Smooth muscle cell (in vitro differentiated cells): ENCODE measurements around the gene PRKG1. TPM values are rescaled to one million over a fixed set of nuclear protein-coding genes. Genes with fewer than 3 reads are reported as not detected.

ENCODE experiments used
- DNase-seq: peaks from one replicate; lab custom pipeline; 2025; ENCODE audit not compliant: unreplicated experiment; lab: John Stamatoyannopoulos, UW
- H2AFZ ChIP-seq: fragments of 200-600 bp; sonication (generic); 2 replicates; pipeline ENCODE4 v1.6.0; 2016; ENCODE audit warnings: antibody characterized with exemption, low read depth, mild to moderate bottlenecking
- H3F3A ChIP-seq: fragments of 200-600 bp; sonication (generic); 2 replicates; pipeline ENCODE4 v1.6.0; 2017; ENCODE audit warnings: antibody characterized with exemption, low read depth
- H3K27ac ChIP-seq: fragments of 200-600 bp; sonication (generic); 2 replicates; pipeline ENCODE4 v1.5.1; 2016; ENCODE audit warnings: low read depth, mild to moderate bottlenecking
- H3K27me3 ChIP-seq: fragments of 200-600 bp; sonication (generic); 2 replicates; pipeline ENCODE4 v1.6.1; 2016; ENCODE audit warnings: low read depth, mild to moderate bottlenecking
- H3K36me3 ChIP-seq: fragments of 200-600 bp; sonication (generic); 2 replicates; pipeline ENCODE4 v1.5.1; 2016; ENCODE audit warnings: low read depth
- H3K4me1 ChIP-seq: fragments of 200-600 bp; sonication (generic); 2 replicates; pipeline ENCODE4 v1.5.1; 2016; ENCODE audit warnings: low read depth
- H3K4me2 ChIP-seq: fragments of 200-600 bp; sonication (generic); 2 replicates; pipeline ENCODE4 v1.6.0; 2016; ENCODE audit warnings: mild to moderate bottlenecking
- H3K4me3 ChIP-seq: fragments of 200-600 bp; sonication (generic); 2 replicates; pipeline ENCODE4 v1.5.1; 2016; ENCODE audit warnings: mild to moderate bottlenecking
- H3K79me2 ChIP-seq: fragments of 200-600 bp; sonication (generic); 2 replicates; pipeline ENCODE4 v1.6.0; 2016; ENCODE audit warnings: low read depth, mild to moderate bottlenecking
- H3K9ac ChIP-seq: fragments of 200-600 bp; sonication (generic); 2 replicates; pipeline ENCODE4 v1.6.0; 2016; ENCODE audit warnings: low read depth
- H3K9me3 ChIP-seq: fragments of 200-600 bp; sonication (generic); replicated peaks from 2 replicates; pipeline ENCODE4 v1.5.1; 2016; ENCODE audit warnings: low read depth
- H4K20me1 ChIP-seq: fragments of 200-600 bp; sonication (generic); 2 replicates; pipeline ENCODE4 v1.6.0; 2016; ENCODE audit warnings: low read depth
- WGBS: methylation state at CpG from one replicate; pipeline ENCODE4 v1.1.7; 2016; ENCODE audit warnings: low lambda C conversion rate; 5-methylcytosine and 5-hydroxymethylcytosine counted together
- polyA plus RNA-seq: library from polyadenylated mRNA; unstranded; fragments of >200 nt; fragmentation: Nextera tagmentation; extraction: Ambion mirVana; gene quantifications from 2 replicates; pipeline ENCODE4 v1.2.1, GENCODE V29; 2016
- total RNA-seq: library from RNA; depleted of rRNA; stranded (reverse); fragments of >200 nt; gene quantifications from 2 replicates; pipeline ENCODE4 v1.2.3, GENCODE V29; 2014
- TF ChIP-seq, protein P1 (sequence below): fragments of 200-600 bp; sonication (generic); IDR thresholded peaks from 2 replicates; pipeline ENCODE4 v1.5.1; 2017; ENCODE audit warnings: borderline replicate concordance, mild to moderate bottlenecking, antibody characterized with exemption; ENCODE audit not compliant: insufficient read depth, poor library complexity, severe bottlenecking

PRKG1 gene
- total and polyA plus RNA-seq, 2 experiments from 2014 or later: 7.2 to 13.4 TPM

DNA sequence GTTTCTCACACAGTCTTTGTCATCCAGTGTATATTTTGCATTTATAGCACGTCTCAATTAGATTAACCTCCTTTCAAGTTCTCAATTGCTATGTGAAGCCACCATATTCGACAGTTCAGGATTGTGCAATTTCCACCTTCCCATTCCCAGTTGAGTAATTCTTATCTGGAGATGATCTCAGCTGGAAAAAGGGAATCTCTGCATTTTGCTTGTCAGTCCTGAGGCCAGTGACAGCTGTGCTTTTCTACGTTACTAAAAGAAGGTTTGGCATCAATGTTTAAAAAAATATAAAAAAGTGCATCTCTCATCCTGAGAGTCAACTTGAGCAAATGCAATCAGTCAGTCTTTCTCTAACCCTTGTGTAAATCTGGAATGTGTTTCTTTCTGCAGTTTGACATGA is 247.7 kb downstream of the PRKG1 start:
- H3K36me3 ChIP-seq: no peaks in the 10 kb centered on the region

GRCh38 chr10:51325649-51326048 is 251.4 kb downstream of the PRKG1 start:
- Histone ChIP-seq H3K4me1 (no peaks in the 10 kb centered on the region), H3K4me2 (no peak overlapping the region), H2AFZ (no peak overlapping the region), H3K79me2 (no peaks in the 10 kb centered on the region), H3K27ac (no peak overlapping the region), H3K9ac (no peak overlapping the region), H3K4me3 (no peak overlapping the region), H4K20me1 (no peaks in the 10 kb centered on the region), H3F3A (no peaks in the 10 kb centered on the region), H3K9me3 (no peaks in the 10 kb centered on the region), H3K27me3 (no peaks in the 10 kb centered on the region), H3K36me3 (no peaks in the 10 kb centered on the region)
- no peak for DNase-seq
- TF ChIP-seq, protein P1, sequence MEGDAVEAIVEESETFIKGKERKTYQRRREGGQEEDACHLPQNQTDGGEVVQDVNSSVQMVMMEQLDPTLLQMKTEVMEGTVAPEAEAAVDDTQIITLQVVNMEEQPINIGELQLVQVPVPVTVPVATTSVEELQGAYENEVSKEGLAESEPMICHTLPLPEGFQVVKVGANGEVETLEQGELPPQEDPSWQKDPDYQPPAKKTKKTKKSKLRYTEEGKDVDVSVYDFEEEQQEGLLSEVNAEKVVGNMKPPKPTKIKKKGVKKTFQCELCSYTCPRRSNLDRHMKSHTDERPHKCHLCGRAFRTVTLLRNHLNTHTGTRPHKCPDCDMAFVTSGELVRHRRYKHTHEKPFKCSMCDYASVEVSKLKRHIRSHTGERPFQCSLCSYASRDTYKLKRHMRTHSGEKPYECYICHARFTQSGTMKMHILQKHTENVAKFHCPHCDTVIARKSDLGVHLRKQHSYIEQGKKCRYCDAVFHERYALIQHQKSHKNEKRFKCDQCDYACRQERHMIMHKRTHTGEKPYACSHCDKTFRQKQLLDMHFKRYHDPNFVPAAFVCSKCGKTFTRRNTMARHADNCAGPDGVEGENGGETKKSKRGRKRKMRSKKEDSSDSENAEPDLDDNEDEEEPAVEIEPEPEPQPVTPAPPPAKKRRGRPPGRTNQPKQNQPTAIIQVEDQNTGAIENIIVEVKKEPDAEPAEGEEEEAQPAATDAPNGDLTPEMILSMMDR: no peak
- 94% methylated on average over 2 of the region's 2 CpGs for WGBS

More for the DNA sequence above, 247.7 kb downstream of the PRKG1 start:
- 35% methylated on average over 3 of the region's 3 CpGs for WGBS
- Histone ChIP-seq H4K20me1 (no peaks in the 10 kb centered on the region), H3K9me3 (no peaks in the 10 kb centered on the region), H2AFZ (no peak overlapping the region), H3K4me3 (no peak overlapping the region), H3K4me2 (no peak overlapping the region), H3K27ac (no peak overlapping the region), H3K9ac (no peak overlapping the region), H3K27me3 (no peaks in the 10 kb centered on the region), H3F3A (no peaks in the 10 kb centered on the region), H3K4me1 (no peaks in the 10 kb centered on the region), H3K79me2 (no peaks in the 10 kb centered on the region)
- TF ChIP-seq, protein P1: no peak
- DNase-seq: no peak

DNA sequence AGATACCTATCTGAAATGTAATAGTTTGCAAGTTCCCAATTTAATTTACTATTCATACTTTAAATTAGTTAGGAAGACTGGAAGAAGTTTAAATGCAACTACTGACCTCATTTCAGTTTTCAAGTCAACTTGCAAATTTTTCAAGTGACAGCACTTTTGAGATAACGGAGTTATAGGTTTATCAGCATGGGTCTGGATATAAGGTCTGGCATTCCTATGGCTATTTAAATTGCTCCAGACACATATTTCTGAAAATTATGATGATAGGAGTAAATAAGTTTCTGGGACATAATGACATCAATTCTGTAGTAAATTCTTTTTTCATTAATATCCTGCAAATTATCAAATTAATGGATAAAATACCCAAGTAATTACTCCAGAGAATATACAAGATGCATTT is 251.9 kb downstream of the PRKG1 start:
- H3K4me1 ChIP-seq: no peaks in the 10 kb centered on the region
- H3K27me3 ChIP-seq: no peaks in the 10 kb centered on the region
- no peaks in the 10 kb centered on the region for H3K79me2 ChIP-seq
- TF ChIP-seq, protein P1: no peak
- H3K9me3 ChIP-seq: no peaks in the 10 kb centered on the region
- H3K9ac ChIP-seq: no peak overlapping the region
- no peaks in the 10 kb centered on the region for H3K36me3 ChIP-seq
- no peak overlapping the region for H3K4me2 ChIP-seq
- H4K20me1 ChIP-seq: no peaks in the 10 kb centered on the region
- H3K27ac ChIP-seq: no peak overlapping the region
- no peaks in the 10 kb centered on the region for H3F3A ChIP-seq
- H2AFZ ChIP-seq: no peak overlapping the region
- H3K4me3 ChIP-seq: no peak overlapping the region
- WGBS: 74% methylated on average over 1 of the region's 1 CpG
- no peak for DNase-seq

DNA sequence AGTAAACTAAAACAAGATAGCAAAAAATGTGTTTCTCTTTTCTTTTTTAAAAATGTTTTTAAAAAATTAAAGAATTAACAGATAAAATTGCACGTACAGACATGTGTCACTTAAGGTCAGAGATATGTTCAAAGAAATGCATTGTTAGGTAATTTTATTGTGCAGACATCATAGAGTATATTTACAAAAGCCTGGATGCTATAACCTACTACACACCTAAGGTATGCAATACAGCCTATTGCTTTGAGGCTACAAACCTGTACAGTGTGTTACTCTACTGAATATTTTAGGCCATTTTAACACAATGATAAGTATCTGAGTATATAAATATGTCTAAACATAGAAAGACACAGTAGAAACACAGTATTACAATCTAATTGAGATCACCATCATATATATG is 253.1 kb downstream of the PRKG1 start:
- H3K36me3 ChIP-seq: no peaks in the 10 kb centered on the region
- H3K27me3 ChIP-seq: no peaks in the 10 kb centered on the region
- no peaks in the 10 kb centered on the region for H3K79me2 ChIP-seq
- no peak overlapping the region for H3K27ac ChIP-seq
- DNase-seq: no peak
- no peaks in the 10 kb centered on the region for H3K4me1 ChIP-seq
- no peak overlapping the region for H3K4me3 ChIP-seq
- no peaks in the 10 kb centered on the region for H3K9me3 ChIP-seq
- TF ChIP-seq, protein P1: no peak
- H3F3A ChIP-seq: no peaks in the 10 kb centered on the region
- 97% methylated on average over 1 of the region's 1 CpG for WGBS
- no peak overlapping the region for H3K9ac ChIP-seq
- H3K4me2 ChIP-seq: no peak overlapping the region
- no peak overlapping the region for H2AFZ ChIP-seq
- no peaks in the 10 kb centered on the region for H4K20me1 ChIP-seq
